SK-N-SH treated with all-trans-retinoic acid at 6 μM for 48 hours (cell line): Measurements from ENCODE around the gene SNPH.

Source experiments
- ATAC-seq: fragments of 200-7000 bp; cut with Tn5 transposase; 3 replicates; pipeline ENCODE4 v1.9.1; 2020; ENCODE audit warnings: mild to moderate bottlenecking, moderate library complexity
- ARNTL ChIP-seq: fragments of 450-650 bp; formaldehyde crosslinking; IDR thresholded peaks from 2 replicates; pipeline ENCODE4 v1.5.0; 2020; ENCODE audit warnings: low read depth, mild to moderate bottlenecking, moderate library complexity, borderline replicate concordance
- BACH2 ChIP-seq: fragments of 250-450 bp; sonication (Bioruptor Pico); IDR thresholded peaks from 2 replicates; pipeline ENCODE4 v1.9.0; 2021; ENCODE audit warnings: mild to moderate bottlenecking, borderline replicate concordance
- CSDC2 ChIP-seq: fragments of 250-450 bp; sonication (Bioruptor Pico); IDR thresholded peaks from 2 replicates; pipeline ENCODE4 v1.5.0; 2020; ENCODE audit warnings: mild to moderate bottlenecking, moderate library complexity
- ESRRG ChIP-seq: fragments of 250-450 bp; sonication (Bioruptor Pico); IDR thresholded peaks from 2 replicates; pipeline ENCODE4 v1.6.1; 2021; ENCODE audit warnings: mild to moderate bottlenecking
- GLIS3 ChIP-seq: fragments of 250-450 bp; sonication (Bioruptor Pico); IDR thresholded peaks from 2 replicates; pipeline ENCODE4 v1.5.0; 2020; ENCODE audit warnings: mild to moderate bottlenecking, moderate library complexity
- ISL1 ChIP-seq: fragments of 250-450 bp; sonication (Bioruptor Pico); IDR thresholded peaks from 2 replicates; pipeline ENCODE4 v2.1.2; 2022; ENCODE audit warnings: mild to moderate bottlenecking, moderate library complexity
- OSR1 ChIP-seq: fragments of 250-450 bp; sonication (Bioruptor Pico); IDR thresholded peaks from 2 replicates; pipeline ENCODE4 v1.8.0; 2022; ENCODE audit warnings: moderate library complexity, mild to moderate bottlenecking, inconsistent platforms
- PPARA ChIP-seq: fragments of 250-450 bp; sonication (Bioruptor Pico); IDR thresholded peaks from 2 replicates; pipeline ENCODE4 v1.5.0; 2020; ENCODE audit warnings: mild to moderate bottlenecking, borderline replicate concordance
- RARB ChIP-seq: fragments of 250-450 bp; sonication (Bioruptor Pico); IDR thresholded peaks from 2 replicates; pipeline ENCODE4 v1.8.0; 2021; ENCODE audit warnings: mild to moderate bottlenecking, moderate library complexity
- TCF4 ChIP-seq: fragments of 250-450 bp; sonication (Bioruptor Pico); IDR thresholded peaks from 2 replicates; pipeline ENCODE4 v1.8.0; 2021; ENCODE audit warnings: mild to moderate bottlenecking, moderate library complexity, borderline replicate concordance
- TOX ChIP-seq: fragments of 250-450 bp; sonication (Bioruptor Pico); IDR thresholded peaks from 2 replicates; pipeline ENCODE4 v1.8.0; 2021; ENCODE audit warnings: mild to moderate bottlenecking, moderate library complexity, borderline replicate concordance
- ZC3H10 ChIP-seq: fragments of 250-450 bp; sonication (Bioruptor Pico); IDR thresholded peaks from 2 replicates; pipeline ENCODE4 v1.5.1; 2021; ENCODE audit warnings: mild to moderate bottlenecking, moderate library complexity
- ZFP3 ChIP-seq: fragments of 250-450 bp; sonication (Bioruptor Pico); IDR thresholded peaks from 2 replicates; pipeline ENCODE4 v1.5.0; 2020; ENCODE audit warnings: mild to moderate bottlenecking, moderate library complexity
- ZNF565 ChIP-seq: fragments of 450-650 bp; formaldehyde crosslinking; conservative IDR thresholded peaks from 2 replicates; pipeline ENCODE4 v1.5.0; 2020; ENCODE audit warnings: low read depth, mild to moderate bottlenecking, moderate library complexity
- ZNF70 ChIP-seq: fragments of 450-650 bp; formaldehyde crosslinking; IDR thresholded peaks from 2 replicates; pipeline ENCODE4 v1.5.0; 2020; ENCODE audit warnings: mild to moderate bottlenecking, moderate library complexity
- TF ChIP-seq, protein P1 (sequence below): fragments of 250-450 bp; sonication (Bioruptor Pico); IDR thresholded peaks from 2 replicates; pipeline ENCODE4 v1.8.0; 2021; ENCODE audit warnings: low read depth, mild to moderate bottlenecking, moderate library complexity, borderline replicate concordance
- TF ChIP-seq, protein P2 (sequence below): fragments of 250-450 bp; sonication (Bioruptor Pico); IDR thresholded peaks from 2 replicates; pipeline ENCODE4 v1.8.0; 2020; ENCODE audit warnings: mild to moderate bottlenecking, moderate library complexity, borderline replicate concordance
- TF ChIP-seq, protein P3 (sequence below): fragments of 250-450 bp; sonication (Bioruptor Pico); IDR thresholded peaks from 2 replicates; pipeline ENCODE4 v1.5.0; 2020; ENCODE audit warnings: mild to moderate bottlenecking, moderate library complexity
- TF ChIP-seq, protein P4 (sequence below): fragments of 250-450 bp; sonication (Bioruptor Pico); IDR thresholded peaks from 2 replicates; pipeline ENCODE4 v1.5.1; 2021; ENCODE audit warnings: mild to moderate bottlenecking, moderate library complexity

Gene SNPH

DNA sequence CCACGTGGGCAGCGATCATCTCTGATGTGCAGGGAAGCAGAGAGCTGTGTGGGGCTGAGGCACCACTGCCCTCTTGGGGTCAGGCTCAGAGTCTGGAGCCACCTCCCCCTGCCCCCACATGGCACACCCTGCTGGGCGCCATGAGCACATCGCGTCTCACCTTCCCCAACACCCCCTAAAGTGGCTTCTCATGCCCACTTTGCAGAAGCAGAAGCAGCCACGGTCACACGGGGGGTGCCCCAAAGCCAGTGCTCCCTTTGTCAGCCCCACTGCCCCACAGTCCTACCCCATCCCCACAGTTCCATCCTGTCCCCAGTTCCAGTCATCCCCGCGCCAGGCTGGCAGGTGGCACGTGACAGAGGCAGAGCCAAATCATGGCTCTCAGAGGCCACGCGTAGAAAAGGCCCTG lies 43.3 kb downstream of the SNPH start:
- no peak for ATAC-seq
- TF ChIP-seq RARB (CRISPR knock-in tag) (no peak), ZNF70 (CRISPR knock-in tag) (no peak), ISL1 (CRISPR knock-in tag) (no peak), ZFP3 (CRISPR knock-in tag) (no peak), ZC3H10 (CRISPR knock-in tag) (no peak), ZNF565 (CRISPR knock-in tag) (no peak), CSDC2 (CRISPR knock-in tag) (no peak), TCF4 (CRISPR knock-in tag) (no peak), PPARA (CRISPR knock-in tag) (no peak), TOX (CRISPR knock-in tag) (no peak), OSR1 (CRISPR knock-in tag) (no peak), GLIS3 (CRISPR knock-in tag) (no peak)
- TF ChIP-seq, protein P1, sequence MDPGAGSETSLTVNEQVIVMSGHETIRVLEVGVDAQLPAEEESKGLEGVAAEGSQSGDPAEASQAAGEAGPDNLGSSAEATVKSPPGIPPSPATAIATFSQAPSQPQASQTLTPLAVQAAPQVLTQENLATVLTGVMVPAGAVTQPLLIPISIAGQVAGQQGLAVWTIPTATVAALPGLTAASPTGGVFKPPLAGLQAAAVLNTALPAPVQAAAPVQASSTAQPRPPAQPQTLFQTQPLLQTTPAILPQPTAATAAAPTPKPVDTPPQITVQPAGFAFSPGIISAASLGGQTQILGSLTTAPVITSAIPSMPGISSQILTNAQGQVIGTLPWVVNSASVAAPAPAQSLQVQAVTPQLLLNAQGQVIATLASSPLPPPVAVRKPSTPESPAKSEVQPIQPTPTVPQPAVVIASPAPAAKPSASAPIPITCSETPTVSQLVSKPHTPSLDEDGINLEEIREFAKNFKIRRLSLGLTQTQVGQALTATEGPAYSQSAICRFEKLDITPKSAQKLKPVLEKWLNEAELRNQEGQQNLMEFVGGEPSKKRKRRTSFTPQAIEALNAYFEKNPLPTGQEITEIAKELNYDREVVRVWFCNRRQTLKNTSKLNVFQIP (CRISPR knock-in tag) = no peak
- TF ChIP-seq, protein P2, sequence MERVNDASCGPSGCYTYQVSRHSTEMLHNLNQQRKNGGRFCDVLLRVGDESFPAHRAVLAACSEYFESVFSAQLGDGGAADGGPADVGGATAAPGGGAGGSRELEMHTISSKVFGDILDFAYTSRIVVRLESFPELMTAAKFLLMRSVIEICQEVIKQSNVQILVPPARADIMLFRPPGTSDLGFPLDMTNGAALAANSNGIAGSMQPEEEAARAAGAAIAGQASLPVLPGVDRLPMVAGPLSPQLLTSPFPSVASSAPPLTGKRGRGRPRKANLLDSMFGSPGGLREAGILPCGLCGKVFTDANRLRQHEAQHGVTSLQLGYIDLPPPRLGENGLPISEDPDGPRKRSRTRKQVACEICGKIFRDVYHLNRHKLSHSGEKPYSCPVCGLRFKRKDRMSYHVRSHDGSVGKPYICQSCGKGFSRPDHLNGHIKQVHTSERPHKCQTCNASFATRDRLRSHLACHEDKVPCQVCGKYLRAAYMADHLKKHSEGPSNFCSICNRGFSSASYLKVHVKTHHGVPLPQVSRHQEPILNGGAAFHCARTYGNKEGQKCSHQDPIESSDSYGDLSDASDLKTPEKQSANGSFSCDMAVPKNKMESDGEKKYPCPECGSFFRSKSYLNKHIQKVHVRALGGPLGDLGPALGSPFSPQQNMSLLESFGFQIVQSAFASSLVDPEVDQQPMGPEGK = no peak
- TF ChIP-seq, protein P3, sequence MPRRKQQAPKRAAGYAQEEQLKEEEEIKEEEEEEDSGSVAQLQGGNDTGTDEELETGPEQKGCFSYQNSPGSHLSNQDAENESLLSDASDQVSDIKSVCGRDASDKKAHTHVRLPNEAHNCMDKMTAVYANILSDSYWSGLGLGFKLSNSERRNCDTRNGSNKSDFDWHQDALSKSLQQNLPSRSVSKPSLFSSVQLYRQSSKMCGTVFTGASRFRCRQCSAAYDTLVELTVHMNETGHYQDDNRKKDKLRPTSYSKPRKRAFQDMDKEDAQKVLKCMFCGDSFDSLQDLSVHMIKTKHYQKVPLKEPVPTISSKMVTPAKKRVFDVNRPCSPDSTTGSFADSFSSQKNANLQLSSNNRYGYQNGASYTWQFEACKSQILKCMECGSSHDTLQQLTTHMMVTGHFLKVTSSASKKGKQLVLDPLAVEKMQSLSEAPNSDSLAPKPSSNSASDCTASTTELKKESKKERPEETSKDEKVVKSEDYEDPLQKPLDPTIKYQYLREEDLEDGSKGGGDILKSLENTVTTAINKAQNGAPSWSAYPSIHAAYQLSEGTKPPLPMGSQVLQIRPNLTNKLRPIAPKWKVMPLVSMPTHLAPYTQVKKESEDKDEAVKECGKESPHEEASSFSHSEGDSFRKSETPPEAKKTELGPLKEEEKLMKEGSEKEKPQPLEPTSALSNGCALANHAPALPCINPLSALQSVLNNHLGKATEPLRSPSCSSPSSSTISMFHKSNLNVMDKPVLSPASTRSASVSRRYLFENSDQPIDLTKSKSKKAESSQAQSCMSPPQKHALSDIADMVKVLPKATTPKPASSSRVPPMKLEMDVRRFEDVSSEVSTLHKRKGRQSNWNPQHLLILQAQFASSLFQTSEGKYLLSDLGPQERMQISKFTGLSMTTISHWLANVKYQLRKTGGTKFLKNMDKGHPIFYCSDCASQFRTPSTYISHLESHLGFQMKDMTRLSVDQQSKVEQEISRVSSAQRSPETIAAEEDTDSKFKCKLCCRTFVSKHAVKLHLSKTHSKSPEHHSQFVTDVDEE (CRISPR knock-in tag) = no peak

DNA sequence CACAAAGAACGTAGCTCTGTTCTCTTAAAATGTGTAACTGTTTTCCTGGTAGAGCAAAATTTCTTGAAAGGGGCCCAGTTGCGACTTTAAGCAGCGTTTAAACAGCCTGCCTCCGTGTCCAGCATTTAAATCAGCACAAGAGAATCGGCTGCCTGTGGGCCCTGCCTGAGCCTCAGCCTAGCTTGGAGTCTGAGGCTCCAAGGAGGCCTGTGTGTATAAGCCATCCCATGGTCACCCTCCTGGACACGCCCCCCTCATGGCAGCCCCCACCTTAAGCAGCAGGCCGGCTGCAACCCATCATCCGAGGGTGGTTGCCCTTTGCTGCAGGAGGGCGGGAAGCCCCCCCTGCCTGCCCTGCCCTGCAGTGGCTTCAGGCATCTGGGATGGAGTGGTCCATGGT lies 44.0 kb downstream of the SNPH start:
- no peak for TF ChIP-seq ZC3H10 (CRISPR knock-in tag)
- no peak for ATAC-seq

DNA sequence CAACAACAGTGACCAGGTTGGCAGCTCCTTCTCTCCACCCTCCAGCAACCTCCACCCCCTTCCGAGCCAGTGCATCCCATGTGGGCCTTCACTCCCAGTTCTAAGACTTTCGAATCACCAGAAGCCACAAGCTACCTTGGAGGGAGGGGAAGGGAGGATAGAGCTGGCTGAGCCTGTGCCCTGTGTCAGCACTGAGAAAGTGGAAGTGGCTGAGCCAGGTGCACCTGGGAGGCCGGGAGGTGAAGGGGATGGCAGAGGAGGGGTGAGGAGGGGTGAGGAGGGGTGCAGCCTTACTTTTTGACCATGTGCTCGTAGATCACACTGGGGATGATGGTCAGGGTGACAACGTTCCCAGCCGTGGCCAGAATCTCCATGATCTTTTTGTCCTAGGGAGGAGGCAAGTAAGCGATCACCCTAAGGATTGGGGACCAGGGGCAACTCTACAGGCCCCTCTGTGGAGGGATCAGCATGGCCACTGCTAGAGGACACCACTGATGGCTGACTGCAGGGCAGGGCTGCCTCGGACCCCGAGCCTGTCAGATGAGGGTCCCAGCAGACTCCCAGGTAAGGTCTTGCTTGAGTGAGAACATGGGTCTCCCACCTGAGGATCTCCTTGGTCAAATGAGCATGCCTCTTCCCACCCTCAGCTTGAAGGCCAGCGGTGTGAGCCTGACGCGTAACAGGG lies 44.6 kb downstream of the SNPH start:
- TF ChIP-seq OSR1 (CRISPR knock-in tag) (no peak), ZNF70 (CRISPR knock-in tag) (no peak), ZC3H10 (CRISPR knock-in tag) (no peak), RARB (CRISPR knock-in tag) (no peak), ISL1 (CRISPR knock-in tag) (no peak), ESRRG (no peak), BACH2 (CRISPR knock-in tag) (no peak), GLIS3 (CRISPR knock-in tag) (no peak), PPARA (CRISPR knock-in tag) (no peak), ARNTL (no peak), CSDC2 (CRISPR knock-in tag) (no peak), TOX (CRISPR knock-in tag) (no peak), ZFP3 (CRISPR knock-in tag) (no peak), TCF4 (CRISPR knock-in tag) (no peak)
- TF ChIP-seq, protein P3 (CRISPR knock-in tag) = no peak
- TF ChIP-seq, protein P4, sequence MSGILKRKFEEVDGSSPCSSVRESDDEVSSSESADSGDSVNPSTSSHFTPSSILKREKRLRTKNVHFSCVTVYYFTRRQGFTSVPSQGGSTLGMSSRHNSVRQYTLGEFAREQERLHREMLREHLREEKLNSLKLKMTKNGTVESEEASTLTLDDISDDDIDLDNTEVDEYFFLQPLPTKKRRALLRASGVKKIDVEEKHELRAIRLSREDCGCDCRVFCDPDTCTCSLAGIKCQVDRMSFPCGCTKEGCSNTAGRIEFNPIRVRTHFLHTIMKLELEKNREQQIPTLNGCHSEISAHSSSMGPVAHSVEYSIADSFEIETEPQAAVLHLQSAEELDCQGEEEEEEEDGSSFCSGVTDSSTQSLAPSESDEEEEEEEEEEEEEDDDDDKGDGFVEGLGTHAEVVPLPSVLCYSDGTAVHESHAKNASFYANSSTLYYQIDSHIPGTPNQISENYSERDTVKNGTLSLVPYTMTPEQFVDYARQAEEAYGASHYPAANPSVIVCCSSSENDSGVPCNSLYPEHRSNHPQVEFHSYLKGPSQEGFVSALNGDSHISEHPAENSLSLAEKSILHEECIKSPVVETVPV (CRISPR knock-in tag) = no peak
- TF ChIP-seq, protein P2 = no peak
- TF ChIP-seq, all 23 proteins: peak for 0

More for the DNA sequence above, 44.6 kb downstream of the SNPH start:
- ATAC-seq = no peak
